HG03175 (cell line): ENCODE results near the gene HIP1R.
A peak's percentile ranks its signal among the peaks of the same experiment; 100 is the strongest.

ENCODE experiments used
- ATAC-seq: cut with Tn5 transposase; IDR thresholded peaks from one replicate; pipeline ENCODE4 v1.9.1; 2021; ENCODE audit warnings: mild to moderate bottlenecking, moderate library complexity; ENCODE audit not compliant: unreplicated experiment

HIP1R gene

DNA sequence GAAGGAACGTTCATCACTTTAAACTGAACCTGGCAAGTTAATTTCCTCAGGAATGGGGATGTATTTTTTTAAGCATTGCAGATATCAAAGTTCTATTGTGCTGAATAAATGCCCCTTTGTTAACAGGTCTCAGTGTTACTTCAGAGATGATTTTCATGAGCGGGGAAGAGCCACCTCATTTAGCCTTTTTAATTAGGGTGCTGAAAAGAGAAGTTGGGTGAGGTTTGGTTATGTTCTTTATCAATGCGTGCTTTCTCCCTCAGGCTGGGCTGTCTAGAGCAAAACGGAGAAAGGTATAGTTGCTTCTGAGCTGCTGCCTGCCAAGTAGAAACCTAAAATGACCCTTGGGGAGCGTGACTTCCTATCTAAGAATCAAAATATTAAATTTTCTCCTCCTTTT is 8.0 kb upstream of the HIP1R start:
- no peak for ATAC-seq

DNA sequence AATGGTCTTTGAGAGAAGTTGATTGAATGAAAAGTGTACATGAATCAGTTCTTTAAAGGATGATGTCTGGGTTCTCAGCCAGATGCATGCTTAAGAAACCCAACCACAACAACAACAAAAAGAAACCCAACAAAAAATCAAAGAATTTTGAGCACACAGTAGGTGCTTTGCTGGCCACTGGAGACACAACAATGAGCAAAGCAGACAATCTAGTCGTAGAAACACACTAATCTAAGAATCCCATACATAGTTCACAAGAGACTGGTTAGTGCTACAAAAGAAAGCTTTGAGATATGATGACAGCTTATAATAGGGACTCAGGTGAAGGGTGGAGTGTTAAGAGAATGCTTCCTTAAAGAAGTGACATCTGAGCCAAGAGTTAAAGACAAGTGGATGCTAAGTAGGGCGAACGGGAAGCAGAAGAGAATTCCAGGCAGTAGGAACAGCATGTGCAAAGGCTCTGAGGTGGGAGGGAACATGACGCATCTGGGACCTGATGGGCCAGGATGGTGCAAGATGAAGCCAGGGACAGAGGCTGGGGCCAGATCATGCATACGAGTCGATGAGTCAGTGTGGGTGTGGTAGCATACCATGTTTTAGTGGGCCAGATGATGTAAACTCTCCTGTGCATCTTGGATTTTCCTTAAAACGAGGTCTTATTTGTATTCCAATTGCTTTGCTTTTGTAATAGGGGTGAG is 4.6 kb upstream of the HIP1R start:
- no peak for ATAC-seq

DNA sequence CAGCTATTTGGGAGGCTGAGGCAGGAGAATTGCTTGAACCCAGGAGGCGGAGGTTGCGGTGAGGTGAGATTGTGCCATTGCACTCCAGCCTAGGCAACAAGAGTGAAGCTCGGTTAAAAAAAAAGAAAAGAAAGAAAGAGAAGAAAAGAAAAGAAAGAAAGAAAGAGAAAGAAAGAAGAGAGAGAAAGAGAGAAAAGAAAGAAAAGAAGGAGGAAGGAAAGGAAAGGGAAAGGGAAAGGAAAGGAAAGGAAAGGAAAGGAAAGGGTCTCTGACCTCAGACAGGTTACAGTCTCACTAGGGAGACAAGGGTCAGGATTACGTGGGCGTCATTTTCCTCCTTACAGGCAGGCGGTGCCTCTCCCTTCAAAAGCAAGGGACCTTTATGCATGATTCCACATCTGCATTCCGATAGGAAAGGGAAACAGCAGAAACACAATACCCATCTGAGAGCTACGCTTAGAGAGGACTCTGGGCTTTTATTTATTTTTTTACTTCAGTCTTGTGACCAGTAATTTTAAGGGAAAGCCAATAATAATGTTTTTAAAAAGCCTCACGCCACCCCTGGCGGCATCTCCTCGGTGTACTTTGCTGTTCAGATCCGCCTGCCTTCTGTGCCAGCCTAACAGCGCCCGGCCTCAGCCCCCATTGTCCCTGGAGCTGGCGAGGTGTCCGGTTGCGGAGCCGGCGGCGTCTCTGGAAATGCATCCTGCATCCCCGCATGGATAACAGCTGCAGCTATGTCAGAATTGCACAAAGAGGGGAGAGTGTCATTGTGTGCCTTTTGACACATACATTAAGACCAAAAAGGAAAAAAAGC is 945 bp upstream of the HIP1R start:
- no peak for ATAC-seq

DNA sequence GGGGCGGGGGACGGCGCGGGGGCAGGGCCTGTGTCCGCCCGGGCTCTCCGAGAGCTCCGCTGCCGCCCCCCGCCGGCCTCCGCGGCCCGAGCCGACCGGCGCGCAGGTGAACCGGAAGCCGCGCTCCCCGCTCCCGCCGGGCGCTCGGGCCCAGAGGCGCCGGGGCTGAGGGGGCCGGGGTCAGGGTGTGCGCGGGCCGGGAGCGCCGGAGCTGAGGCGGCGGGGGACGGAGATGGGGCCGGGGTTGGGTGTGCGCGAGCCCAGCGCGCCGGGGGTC is 431 bp downstream of the HIP1R start:
- peak; percentile 37 for ATAC-seq

DNA sequence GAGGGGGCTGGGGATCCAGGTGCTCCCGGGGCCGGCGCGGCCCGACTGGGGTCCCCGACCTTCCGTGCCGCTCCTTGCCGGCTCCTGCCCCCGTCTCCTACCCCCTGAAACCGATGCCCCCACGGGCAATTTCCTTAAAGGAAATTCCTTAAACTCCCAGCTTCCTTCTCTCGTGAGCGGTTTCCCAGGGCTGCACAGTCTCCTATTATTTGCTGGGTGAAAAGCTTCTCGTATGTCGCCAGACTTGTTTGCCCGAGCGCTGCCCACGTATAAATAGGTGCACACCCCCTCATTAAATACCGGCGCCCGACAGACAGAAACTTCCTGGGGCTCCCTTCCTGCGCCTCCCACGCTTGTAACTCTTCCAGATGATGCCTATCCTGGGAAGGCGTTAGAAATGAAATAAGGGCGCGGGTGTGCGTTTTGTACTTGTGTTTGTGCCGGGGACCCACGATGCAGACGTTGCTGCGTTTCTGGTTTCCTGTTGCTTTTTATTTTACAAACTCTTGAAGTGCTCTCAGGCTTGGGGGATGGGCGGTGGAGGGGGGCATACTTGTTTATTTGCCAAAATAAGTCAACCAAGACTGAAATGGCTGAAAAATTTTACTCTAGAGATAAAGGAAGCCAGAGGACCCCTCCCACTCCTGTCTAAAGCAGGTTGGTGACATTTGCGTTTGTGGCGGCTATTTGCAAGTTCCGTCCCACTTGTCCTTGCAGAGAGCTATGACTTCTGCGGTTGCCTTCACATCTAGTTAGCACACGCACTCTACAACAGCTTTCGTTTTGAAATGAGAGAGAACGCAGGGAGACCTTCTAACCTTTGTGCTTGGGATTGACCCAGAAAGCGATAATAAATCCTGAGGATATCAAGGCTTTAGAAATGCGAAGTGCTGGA is 1.0 kb downstream of the HIP1R start:
- peak; percentile 56 for ATAC-seq

DNA sequence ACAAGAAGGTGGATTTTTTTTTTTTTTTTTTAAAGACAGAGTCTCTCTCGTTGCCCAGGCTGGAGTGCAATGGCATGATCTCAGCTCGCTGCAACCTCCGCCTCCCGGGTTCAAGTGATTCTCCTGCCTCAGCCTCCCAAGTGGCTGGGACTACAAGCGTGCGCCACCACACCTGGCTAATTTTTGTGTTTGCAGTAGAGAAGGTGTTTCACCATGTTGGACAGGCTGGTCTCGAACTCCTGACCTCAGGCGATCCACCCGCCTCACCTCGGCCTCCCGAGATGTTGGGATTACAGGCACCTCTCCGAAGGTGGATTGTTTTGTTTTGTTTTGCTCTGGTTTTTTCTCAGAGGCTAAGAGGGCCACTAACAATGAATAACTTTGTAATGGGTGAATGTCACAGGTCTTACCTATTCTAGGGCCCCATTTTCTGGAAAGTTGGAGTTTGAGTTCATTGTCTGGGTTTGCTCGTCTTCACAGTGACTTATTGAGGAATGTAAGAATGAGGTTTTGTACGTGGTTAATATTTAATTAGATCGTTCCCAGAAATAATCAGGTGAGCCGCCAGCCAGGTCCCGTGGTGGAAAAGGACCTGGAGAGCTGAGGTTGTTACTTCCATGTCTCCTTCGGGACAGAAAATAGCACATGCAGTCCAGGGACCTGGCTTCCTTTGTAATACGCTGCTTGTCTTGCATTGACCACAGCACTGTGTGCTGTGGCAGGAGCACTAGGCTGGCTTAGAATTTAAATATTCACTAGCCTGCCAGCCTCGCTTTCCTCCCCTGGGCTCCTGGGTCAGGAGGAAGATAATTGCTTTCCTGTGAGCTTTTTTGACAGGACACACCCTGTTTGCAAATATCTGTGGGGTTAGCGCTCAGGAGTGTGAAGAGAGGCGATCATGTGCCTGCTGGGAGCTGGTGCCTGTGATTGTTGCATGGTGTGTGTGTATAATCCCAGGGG is 2.3 kb downstream of the HIP1R start:
- no peak for ATAC-seq

DNA sequence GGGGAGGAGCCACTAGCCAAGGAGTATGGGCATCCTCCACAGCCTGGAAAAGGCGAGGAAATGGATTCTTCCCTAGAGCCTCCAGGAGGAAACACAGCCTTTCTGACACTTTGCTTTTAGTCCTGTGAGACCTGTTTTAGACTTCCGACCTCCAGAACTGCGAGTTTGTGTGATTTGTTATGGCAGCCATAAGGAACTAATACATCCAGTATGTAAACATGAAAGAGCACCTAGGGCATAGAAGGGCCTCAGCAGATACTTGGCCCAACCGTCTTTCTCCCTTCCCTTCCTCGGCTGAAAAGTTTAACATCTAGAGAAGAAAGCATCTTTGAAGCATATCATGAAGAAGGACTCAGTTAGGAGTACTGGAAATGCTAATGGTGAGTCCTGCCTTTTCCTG is 3.6 kb downstream of the HIP1R start:
- ATAC-seq = no peak

DNA sequence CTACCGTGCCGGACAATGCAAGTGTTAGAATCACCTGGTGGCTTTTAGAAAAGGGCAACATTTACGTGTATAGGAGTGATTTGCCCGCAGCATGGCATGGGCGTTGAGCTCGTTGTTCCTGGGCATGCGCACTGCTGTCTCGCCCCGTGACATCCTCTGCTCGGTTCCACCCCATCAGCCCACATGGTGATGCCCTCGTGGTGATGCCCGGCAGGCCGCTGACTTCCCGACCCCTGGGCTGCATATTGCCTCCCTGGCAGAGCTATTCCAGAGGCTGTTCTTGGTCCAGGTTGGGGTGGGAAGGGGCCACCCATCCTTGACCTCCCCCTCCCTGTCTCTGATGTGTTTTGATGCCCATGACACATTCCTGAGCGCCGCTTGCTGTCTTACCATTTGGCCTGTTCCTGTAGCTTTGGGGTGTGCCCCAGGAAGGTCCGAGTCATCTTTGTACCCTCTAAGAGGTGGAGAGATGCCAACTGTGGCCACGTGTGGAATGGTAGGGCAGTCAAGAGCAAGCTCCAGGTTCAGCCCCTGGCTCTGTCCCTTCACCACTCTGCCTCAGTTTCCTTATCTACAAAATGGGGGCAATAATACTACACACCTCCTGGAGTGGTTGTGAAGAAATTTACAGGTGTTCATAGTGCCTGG is 4.8 kb downstream of the HIP1R start:
- no peak for ATAC-seq

DNA sequence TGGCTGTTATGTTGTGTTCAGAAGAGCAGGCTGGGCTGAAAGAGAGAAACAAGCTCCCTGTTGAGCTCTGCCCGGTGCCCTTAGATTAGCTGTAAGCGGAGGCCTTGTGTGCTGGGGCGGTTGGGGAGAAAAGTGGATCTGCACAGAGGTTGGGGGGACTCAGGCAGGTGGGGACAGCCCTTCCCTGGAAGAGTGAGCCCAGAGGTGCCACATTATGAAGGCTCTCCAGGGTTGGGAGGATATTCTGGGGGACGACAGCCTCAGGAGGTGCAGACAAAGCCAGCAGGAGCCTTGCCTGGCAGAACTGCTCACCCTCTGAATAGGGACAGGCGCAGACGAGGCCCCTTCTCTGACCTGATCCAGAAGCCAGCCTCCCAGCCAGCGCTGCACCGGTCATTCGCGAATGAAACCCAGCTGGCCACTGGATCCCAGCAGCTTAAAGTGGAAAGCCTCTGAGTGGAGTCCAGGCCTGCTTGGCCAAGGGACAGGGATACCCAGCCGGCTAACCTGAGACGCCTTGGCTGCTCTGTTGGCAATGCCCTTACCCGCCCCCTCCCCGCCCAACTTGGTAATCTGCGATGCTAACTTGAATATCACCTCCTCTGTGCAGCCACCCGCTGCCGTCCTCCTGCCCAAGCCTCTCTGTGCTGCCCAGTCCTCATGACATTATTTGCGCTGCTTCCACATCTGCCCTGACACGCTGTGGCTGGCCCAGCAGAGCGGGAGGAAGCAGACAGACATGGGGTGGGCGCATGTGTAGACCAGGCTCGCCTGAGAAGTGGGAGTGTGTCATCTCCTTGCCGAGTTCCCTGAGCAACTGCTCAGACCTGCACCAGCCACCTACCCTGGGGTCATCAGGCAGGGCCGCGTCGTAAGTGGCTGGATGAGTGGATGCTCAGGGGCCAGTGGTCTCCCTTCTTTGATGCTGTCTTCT is 5.6 kb downstream of the HIP1R start:
- ATAC-seq = no peak

DNA sequence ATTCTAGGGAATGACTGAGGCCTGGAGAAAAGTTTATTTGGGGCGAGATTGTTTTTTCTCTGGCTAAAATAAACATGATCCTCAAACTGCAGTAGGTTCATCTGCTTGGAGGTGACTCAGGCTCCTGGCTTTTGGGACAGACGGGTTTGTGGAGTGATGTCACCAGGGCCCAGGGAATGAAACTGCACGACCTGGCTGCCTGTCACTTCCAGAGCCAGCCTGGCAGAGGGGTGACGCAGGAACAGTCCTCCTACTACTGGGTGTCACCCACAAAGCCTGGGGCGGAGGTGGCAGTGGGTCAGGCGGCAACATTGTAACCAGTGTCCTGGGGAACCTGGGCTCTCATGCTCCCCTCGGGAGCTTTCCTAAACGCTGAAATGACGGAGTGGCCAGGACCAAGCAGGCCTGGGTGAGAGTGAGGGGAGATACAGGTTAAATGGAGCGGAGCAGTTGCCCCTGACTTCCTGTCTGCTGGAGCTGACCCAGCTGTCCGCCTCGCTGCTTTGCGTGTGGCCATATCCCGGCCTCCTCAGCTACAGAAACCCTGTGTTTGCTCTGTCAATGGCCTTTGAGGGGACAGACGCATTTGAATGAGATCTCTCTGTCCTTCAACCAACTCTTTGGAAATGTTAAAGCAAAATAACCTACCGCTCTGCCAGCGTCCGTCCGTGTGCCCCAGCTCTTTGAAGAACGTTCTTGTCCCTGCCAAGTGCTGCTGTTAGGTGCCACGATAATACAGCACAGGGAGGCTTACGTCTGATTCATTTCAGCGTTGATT is 6.5 kb downstream of the HIP1R start:
- ATAC-seq = no peak

DNA sequence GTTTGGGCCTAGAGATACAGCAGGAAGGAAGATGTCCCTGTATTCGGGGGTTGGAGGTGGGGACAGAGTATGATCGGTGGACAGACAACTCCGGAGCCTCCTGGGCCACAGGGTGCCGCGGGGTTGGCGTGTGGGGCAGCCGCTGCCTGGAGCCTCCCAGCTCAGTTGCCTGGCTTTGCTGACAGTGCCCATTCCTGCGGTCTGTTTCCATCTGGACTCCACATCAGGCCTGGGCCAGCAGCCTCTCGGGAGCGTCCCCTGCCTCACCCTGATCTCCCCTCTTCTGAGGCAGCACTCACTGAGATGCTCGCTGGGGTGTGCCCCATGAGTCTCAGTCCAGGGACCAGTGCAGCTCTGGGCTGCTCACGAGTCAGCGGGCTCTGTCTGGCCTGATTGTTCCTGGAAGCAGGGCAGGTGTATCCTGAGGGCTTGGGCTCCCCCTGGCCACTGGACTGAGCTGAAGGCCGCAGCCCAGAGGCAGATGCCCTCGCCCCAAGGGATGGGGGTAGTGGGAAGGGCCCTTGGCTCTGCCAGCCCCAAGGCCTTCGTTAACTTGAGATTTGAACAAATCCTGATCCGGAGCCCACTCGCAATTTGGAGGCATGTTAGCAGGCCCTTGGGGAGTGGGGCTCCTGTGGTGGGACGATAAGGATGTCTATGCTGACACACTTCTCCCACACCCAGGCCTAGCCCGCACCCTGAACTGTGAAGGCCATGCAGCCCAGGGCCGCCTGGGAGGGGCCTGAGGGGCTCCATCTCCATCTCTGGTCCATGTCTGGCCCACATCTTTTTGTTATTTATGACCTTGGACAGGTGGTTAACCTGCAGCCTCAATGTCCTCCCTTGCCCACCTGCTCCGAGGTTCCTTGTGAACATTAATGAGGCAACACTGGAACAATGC is 7.5 kb downstream of the HIP1R start:
- no peak for ATAC-seq

DNA sequence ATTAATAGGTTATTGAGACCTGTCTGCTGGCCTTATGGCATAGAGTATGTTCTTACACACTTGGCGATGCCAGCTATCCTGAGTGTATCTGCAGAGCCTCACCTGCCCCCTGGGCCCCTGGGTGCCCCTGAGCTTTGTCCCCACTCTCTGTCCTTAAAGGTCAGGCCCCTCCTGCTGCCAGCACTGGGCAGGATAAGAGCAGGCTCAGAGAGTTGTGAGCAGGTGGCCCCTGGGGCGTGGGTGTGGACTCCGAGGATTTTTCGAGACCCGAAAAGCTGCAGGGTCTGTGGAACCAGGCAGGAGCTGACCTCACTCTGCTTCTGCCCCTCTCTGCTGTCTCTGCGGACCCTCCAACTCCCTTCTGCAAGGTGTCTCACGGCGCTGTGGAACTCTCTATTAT is 8.2 kb downstream of the HIP1R start:
- ATAC-seq = no peak

DNA sequence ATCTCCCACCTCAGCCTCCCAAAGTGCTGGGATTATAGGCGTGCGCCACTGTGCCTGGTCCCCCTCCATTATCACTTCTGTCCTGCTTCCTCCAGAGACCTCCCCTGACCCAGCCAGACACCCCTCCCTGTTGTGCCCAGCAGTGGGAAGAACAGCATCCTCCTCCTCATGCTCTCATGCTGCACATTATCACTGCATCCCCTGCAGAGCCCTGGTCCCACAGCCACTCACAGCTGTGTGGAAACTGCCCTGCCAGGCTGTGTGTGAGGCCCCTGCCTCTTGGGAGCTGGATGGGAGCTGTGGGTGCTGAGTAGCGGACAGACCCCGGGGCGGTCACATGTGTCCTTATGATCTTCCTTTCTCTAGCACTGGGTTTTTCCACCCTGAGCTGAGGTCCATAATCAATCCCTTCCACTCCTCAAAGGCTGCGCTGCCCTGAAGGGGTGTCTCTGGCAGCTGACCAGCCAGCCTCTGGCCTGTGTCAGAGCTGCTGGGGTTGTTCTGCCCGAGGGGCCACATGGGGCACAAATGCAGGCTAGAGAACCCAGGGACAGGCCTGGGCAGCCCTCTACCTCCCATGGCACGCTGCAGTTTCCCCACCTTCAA is 9.2 kb downstream of the HIP1R start:
- no peak for ATAC-seq

DNA sequence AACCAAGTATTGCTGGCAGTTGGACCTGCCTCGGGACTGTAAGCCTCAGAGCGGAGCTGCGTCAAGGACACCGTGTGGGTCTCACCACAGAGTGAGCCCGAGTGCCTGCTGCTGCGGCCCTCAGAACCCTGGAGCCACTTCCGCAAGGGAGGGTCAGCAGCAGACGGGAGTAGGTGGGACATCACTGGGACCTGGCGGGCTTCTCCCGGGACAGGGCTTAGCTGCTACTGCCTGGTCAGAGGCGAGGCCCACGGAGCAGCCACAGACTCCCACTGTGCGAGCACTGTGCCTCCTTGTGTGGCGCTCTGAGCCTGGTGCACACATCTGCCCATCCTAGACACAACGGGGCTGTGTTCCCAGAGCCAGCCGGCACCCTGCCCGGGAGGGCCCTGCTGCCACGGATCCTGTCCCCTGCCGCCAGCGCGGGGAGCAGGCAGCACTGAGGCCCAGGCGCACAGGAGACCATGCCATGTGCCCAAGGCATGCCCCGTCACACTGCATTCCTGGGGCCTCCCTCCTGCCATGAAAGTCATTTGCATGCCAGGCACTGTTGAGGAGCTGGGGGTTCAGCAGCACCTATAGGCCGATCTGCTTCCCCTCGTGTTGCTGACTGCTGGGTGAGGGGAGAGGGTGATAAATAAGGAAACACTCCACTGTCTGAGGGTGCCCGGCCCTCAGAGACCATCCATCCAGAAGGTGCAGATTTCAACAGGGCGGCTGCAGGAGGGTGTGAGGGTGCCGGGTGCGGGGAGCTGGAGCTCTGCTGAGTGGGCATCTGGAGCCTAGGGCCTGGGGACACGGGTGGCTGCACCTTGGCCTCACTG is 10.0 kb downstream of the HIP1R start:
- no peak for ATAC-seq

DNA sequence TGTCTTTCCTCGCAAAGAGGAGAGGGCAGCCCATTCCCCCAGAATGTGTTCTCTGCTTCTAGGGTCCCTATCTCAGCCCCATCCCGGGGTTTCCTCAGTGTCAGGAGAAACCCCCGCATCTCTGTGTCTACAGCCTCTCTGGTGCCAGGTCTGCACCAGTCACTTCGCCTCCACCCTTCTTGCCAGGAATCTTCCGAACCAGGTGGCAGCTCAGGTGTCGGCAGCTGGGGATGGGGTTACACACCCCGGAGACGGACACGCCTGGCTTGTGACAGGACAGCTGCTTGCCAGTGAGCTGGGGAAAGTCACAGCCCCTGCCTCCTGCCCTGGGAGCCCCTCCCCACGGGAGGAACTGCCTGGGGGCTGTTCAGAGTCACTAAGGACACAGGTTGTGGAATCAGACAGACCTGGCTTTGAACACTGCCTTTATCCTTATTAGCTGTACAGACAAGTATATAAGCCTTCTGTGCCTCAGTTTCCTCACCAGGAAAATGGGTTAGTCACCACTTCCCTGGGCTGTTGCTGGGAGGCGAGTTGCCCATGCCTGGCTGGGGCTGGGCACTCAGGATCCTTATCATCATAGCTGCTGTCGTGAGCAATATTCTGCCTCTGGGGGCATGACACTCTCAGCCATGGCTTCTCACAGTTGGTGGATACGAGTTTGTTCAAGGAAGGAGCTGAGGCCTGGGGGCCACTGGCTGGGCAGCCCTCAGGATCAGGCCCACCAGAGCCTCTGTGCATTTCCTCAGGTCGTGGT is 10.8 kb downstream of the HIP1R start:
- ATAC-seq = no peak
